K562 (cell line): ENCODE results near the gene USP7. TPM values are rescaled to one million over a fixed set of nuclear protein-coding genes. Genes with fewer than 3 reads are reported as not detected.

Experiments
- ATAC-seq: fragments of 200-7000 bp; cut with Tn5 transposase; 3 replicates; pipeline ENCODE4 v1.9.1; 2020; ENCODE audit warnings: moderate library complexity
- BruUV-seq: library from RNA; stranded (reverse); fragments of 400-500 nt; replicated peaks from 2 replicates; lab custom pipeline; 2021; lab: Mats Ljungman, UMichigan
- CTCF ChIA-PET: fragments of 300-600 bp; formaldehyde crosslinking; extraction: SDS; loops from one replicate; lab custom pipeline; 2021; ENCODE audit warnings: low intra/inter-chr PET ratio; lab: Yijun Ruan, JAX
- POLR2A ChIA-PET: fragments of 300-600, 350-650 bp; sonication (Branson Sonifier 250); formaldehyde crosslinking; extraction: SDS; loops from one replicate; lab custom pipeline; 2021; ENCODE audit warnings: antibody characterized with exemption, inconsistent platforms; lab: Yijun Ruan, JAX
- DNase-seq, 4 experiments: peaks; one replicate each; pipeline versions ENCODE4 v3.0.0 to v3.0.0-alpha.2; 2011 to 2018; ENCODE audit warnings: low spot score in 3 of 4, mixed read lengths in 3 of 4; ENCODE audit errors: extremely low read depth in 1 of 4
- FAIRE-seq: peaks from 2 replicates; lab custom pipeline; 2011; peaks lifted over from hg19 to GRCh38; lab: Jason Lieb, UNC
- H2AFZ ChIP-seq: 2 replicates; pipeline ENCODE4 v1.6.0; 2011; ENCODE audit warnings: low read depth, low read length, control low read depth, inconsistent platforms
- H3K27ac ChIP-seq: fragments of 200-600 bp; 3 replicates; pipeline ENCODE4 v1.8.0; 2011; ENCODE audit warnings: low read depth, mild to moderate bottlenecking, control low read depth, inconsistent platforms, low read length, moderate library complexity, mixed read lengths; ENCODE audit errors: extremely low read depth
- H3K27me3 ChIP-seq, 2 experiments: fragments of 300-600 bp in 1 of 2; 2 replicates in 1 of 2; 3 replicates in 1 of 2; pipeline versions ENCODE4 v1.6.0 to v1.8.0; 2011; ENCODE audit warnings: inconsistent platforms in 2 of 2, low read length in 2 of 2, mild to moderate bottlenecking in 1 of 2, mixed read lengths in 1 of 2, moderate library complexity in 1 of 2; ENCODE audit not compliant: control insufficient read depth in 2 of 2, insufficient read depth in 2 of 2
- H3K36me3 ChIP-seq: fragments of 300-600 bp; 3 replicates; pipeline ENCODE4 v1.8.0; 2011; ENCODE audit warnings: mild to moderate bottlenecking, low read length, inconsistent platforms; ENCODE audit not compliant: control insufficient read depth, insufficient read depth
- H3K4me1 ChIP-seq, 2 experiments: fragments of 200-600 bp in 1 of 2; replicated peaks in 1 of 2; 2 replicates in 1 of 2; 3 replicates in 1 of 2; pipeline versions ENCODE4 v1.5.1 to v1.8.0; 2011; ENCODE audit warnings: inconsistent platforms in 2 of 2, low read length in 2 of 2, mild to moderate bottlenecking in 1 of 2, mixed read lengths in 1 of 2, moderate library complexity in 1 of 2; ENCODE audit not compliant: control insufficient read depth in 2 of 2, insufficient read depth in 2 of 2
- H3K4me2 ChIP-seq: 2 replicates; pipeline ENCODE4 v1.6.1; 2011; ENCODE audit warnings: low read length, control low read depth, inconsistent platforms, mixed read lengths; ENCODE audit not compliant: insufficient read depth
- H3K4me3 ChIP-seq: fragments of 200-600 bp; sonication (generic), shearing (Covaris generic); 2 replicates; pipeline ENCODE4 v1.5.1; 2016; ENCODE audit warnings: control low read depth, inconsistent platforms
- H3K79me2 ChIP-seq: fragments of 200-600 bp; 3 replicates; pipeline ENCODE4 v1.8.0; 2011; ENCODE audit warnings: low read length, inconsistent platforms; ENCODE audit not compliant: control insufficient read depth, insufficient read depth
- H3K9ac ChIP-seq, 2 experiments: 2 replicates each; pipeline versions ENCODE4 v1.6.0 to v1.6.1; 2011; ENCODE audit warnings: low read depth in 2 of 2, low read length in 2 of 2, control low read depth in 1 of 2, inconsistent platforms in 1 of 2, mild to moderate bottlenecking in 1 of 2, mixed read lengths in 1 of 2; ENCODE audit not compliant: insufficient read depth in 1 of 2
- H3K9me1 ChIP-seq: one replicate; pipeline ENCODE4 v1.6.0; 2011; ENCODE audit warnings: inconsistent platforms, mild to moderate bottlenecking, low read length, moderate library complexity; ENCODE audit not compliant: control insufficient read depth, insufficient read depth
- H3K9me3 ChIP-seq: replicated peaks from 2 replicates; pipeline ENCODE4 v1.5.1; 2011; ENCODE audit warnings: low read depth, low read length, inconsistent platforms; ENCODE audit not compliant: control insufficient read depth, insufficient read depth
- H4K20me1 ChIP-seq: replicated peaks from 2 replicates; pipeline ENCODE4 v1.6.1; 2011; ENCODE audit warnings: low read length, inconsistent platforms, mixed read lengths; ENCODE audit not compliant: control insufficient read depth, insufficient read depth
- CCNT2 ChIP-seq: IDR thresholded peaks from 2 replicates; pipeline ENCODE4 v1.6.1; 2011; ENCODE audit warnings: borderline replicate concordance, low read depth, mild to moderate bottlenecking, moderate library complexity, mixed read lengths, low read length; ENCODE audit not compliant: insufficient read length; ENCODE audit errors: extremely low read depth
- ELF2 ChIP-seq: fragments of 250-450 bp; sonication (Bioruptor Pico); IDR thresholded peaks from 2 replicates; pipeline ENCODE4 v1.5.0; 2021; ENCODE audit warnings: mild to moderate bottlenecking
- EZH2 ChIP-seq: IDR thresholded peaks from 2 replicates; pipeline ENCODE4 v1.6.1; 2012; ENCODE audit warnings: low read depth, mild to moderate bottlenecking, inconsistent platforms, low read length, borderline replicate concordance
- FOXK2 ChIP-seq, 2 experiments: fragments of 450-650 bp; IDR thresholded peaks in 1 of 2; conservative IDR thresholded peaks in 1 of 2; 2 replicates each; pipeline ENCODE4 v1.6.1; 2016; ENCODE audit warnings: low read depth in 2 of 2, mild to moderate bottlenecking in 1 of 2
- HDAC1 ChIP-seq, 2 experiments: fragments of 450-650 bp; IDR thresholded peaks; 2 replicates each; pipeline ENCODE4 v1.6.1; 2016 to 2017; ENCODE audit warnings: inconsistent platforms in 1 of 2, mild to moderate bottlenecking in 1 of 2, moderate library complexity in 1 of 2
- HNRNPUL1 ChIP-seq: fragments of 200-400 bp; formaldehyde crosslinking; IDR thresholded peaks from 2 replicates; pipeline ENCODE4 v1.6.1; 2017; ENCODE audit warnings: low read length
- MYNN ChIP-seq, 2 experiments: sonication (generic); formaldehyde crosslinking in 1 of 2; IDR thresholded peaks; 2 replicates each; pipeline versions ENCODE4 v1.5.0 to v1.6.1; 2016 to 2020; ENCODE audit warnings: antibody characterized with exemption in 1 of 2, missing genetic modification reagents in 1 of 2
- NFIC ChIP-seq: fragments of 450-650 bp; IDR thresholded peaks from 2 replicates; pipeline ENCODE4 v1.6.1; 2017; ENCODE audit warnings: mild to moderate bottlenecking, inconsistent platforms
- STAT5B ChIP-seq: fragments of 250-450 bp; sonication (Bioruptor Pico); IDR thresholded peaks from 2 replicates; pipeline ENCODE4 v1.8.0; 2021; ENCODE audit warnings: mild to moderate bottlenecking, inconsistent platforms
- ZFP36 ChIP-seq: fragments of 150-350 bp; IDR thresholded peaks from 2 replicates; pipeline ENCODE4 v1.6.1; 2018; ENCODE audit warnings: low read length, low read depth; ENCODE audit not compliant: partially characterized antibody
- ZNF3 ChIP-seq: fragments of 250-450 bp; sonication (Bioruptor Pico); IDR thresholded peaks from 2 replicates; pipeline ENCODE4 v1.5.0; 2021; ENCODE audit warnings: mild to moderate bottlenecking, moderate library complexity
- WGBS: fragments of 100-300 bp; shearing (Covaris generic); methylation state at CpG from one replicate; pipeline ENCODE4 v1.1.6; 2016; ENCODE audit warnings: low coverage, mixed read lengths; ENCODE audit not compliant: insufficient coverage; ENCODE audit errors: missing lambda C conversion rate; 5-methylcytosine and 5-hydroxymethylcytosine counted together
- in situ Hi-C: fragments of 300-500 bp; cut with MboI; formaldehyde crosslinking; loops from 4 replicates; pipeline ENCODE4 v1.15.0; 2018; ENCODE audit warnings: inconsistent platforms, mixed read lengths
- intact Hi-C: fragments of 100-400 bp; cut with micrococcal nuclease; formaldehyde crosslinking; loops from 2 replicates; pipeline ENCODE4 v1.14.2; 2022
- polyA plus RNA-seq, 8 experiments: library from polyadenylated mRNA; depleted of rRNA in 4 of 8; stranded (reverse) in 5 of 8; unstranded in 3 of 8; fragments of >200 nt; fragmentation: Nextera tagmentation in 2 of 8; fragmentation: Illumina TruSeq in 1 of 8; extraction: Ambion mirVana in 2 of 8; extraction: Trizol in 1 of 8; gene quantifications; 2 replicates each; pipeline versions ENCODE4 v1.2.1 to v1.2.3, GENCODE V29; 2011 to 2014; ENCODE audit warnings: inconsistent platforms in 1 of 8, missing spikeins in 1 of 8
- total RNA-seq, 7 experiments: library from RNA; depleted of rRNA in 6 of 7; stranded (reverse); fragments of >200 nt in 6 of 7; fragmentation: Illumina TruSeq in 2 of 7; extraction: Trizol in 2 of 7; gene quantifications; 2 replicates each; pipeline versions ENCODE4 v1.2.1 to v1.2.3, GENCODE V29; 2011 to 2021; ENCODE audit warnings: low replicate concordance in 1 of 7
- TF ChIP-seq, protein P1 (sequence below), 2 experiments: fragments of 450-650 bp in 1 of 2; sonication (generic) in 1 of 2; formaldehyde crosslinking; conservative IDR thresholded peaks; 2 replicates each; pipeline versions ENCODE4 v1.4.0 to v1.8.1; 2020 to 2022; ENCODE audit warnings: mild to moderate bottlenecking in 1 of 2, missing genetic modification reagents in 1 of 2
- TF ChIP-seq, protein P2 (sequence below), 2 experiments: fragments of 150-350 bp in 1 of 2; IDR thresholded peaks; 2 replicates each; pipeline ENCODE4 v1.6.1; 2012 to 2016; ENCODE audit warnings: low read depth in 2 of 2, low read length in 2 of 2, mild to moderate bottlenecking in 1 of 2, moderate library complexity in 1 of 2

USP7 gene
- total and polyA plus RNA-seq, 9 of the 15 experiments (the other 6 are each of a cell fraction or from before 2014, with no cell fraction given): 17.1 to 145 (median 57.9) TPM

DNA sequence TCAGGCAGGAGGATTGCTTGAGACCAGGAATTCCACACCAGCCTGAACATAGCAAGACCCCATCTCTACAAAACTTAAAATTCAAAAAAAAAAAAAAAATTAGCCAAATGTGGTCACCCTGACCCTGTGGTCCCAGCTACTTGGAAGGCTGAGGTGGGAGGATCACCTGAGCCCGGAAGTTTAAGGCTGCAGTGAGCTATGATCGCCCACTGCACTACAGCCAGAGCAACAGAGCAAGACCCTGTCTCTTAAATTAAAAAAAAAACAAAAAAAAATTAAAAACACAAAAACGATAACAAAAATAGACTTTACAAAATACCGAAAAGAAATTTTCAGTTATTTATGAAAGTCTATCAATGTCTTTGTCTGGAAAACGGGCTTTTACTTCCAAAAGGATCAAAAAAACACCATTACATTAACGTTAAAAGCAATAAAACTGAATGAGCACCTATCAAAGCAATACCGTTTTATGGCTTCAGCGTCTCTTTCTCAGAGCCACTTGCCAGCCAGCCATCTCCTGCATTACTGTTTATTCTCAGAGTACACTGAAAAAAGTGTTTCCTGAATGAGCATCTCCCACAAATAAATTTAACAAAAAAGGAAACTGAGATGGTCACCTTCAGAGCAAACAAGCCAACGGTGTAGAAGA is 6.1 kb downstream of the USP7 start:
- H3K27ac ChIP-seq: no peak overlapping the region
- in situ Hi-C loops (no loop called here), intact Hi-C loops (no loop called here)
- ATAC-seq: no peak
- no peak for TF ChIP-seq HDAC1 (IDR thresholded peaks at IDR 0.05)
- TF ChIP-seq HNRNPUL1: no peak
- TF ChIP-seq ELF2 (CRISPR knock-in tag): no peak
- TF ChIP-seq STAT5B: no peak
- TF ChIP-seq FOXK2 (conservative IDR thresholded peaks at IDR 0.05 in 1 of 2, IDR thresholded peaks at IDR 0.05 in 1 of 2; ENCODE audit: low read depth in 2 of 2): no peak
- TF ChIP-seq ZNF3 (CRISPR knock-in tag): no peak
- no peak for TF ChIP-seq MYNN (IDR thresholded peaks at IDR 0.05)
- no peak for TF ChIP-seq MYNN (CRISPR knock-in tag; IDR thresholded peaks at IDR 0.05)
- no peak for TF ChIP-seq CCNT2
- no peak for TF ChIP-seq NFIC
- no peak for TF ChIP-seq EZH2
- TF ChIP-seq, protein P1, sequence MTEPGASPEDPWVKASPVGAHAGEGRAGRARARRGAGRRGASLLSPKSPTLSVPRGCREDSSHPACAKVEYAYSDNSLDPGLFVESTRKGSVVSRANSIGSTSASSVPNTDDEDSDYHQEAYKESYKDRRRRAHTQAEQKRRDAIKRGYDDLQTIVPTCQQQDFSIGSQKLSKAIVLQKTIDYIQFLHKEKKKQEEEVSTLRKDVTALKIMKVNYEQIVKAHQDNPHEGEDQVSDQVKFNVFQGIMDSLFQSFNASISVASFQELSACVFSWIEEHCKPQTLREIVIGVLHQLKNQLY (CRISPR knock-in tag; conservative IDR thresholded peaks at IDR 0.05): no peak
- no peak for TF ChIP-seq ZFP36
- TF ChIP-seq, protein P2, sequence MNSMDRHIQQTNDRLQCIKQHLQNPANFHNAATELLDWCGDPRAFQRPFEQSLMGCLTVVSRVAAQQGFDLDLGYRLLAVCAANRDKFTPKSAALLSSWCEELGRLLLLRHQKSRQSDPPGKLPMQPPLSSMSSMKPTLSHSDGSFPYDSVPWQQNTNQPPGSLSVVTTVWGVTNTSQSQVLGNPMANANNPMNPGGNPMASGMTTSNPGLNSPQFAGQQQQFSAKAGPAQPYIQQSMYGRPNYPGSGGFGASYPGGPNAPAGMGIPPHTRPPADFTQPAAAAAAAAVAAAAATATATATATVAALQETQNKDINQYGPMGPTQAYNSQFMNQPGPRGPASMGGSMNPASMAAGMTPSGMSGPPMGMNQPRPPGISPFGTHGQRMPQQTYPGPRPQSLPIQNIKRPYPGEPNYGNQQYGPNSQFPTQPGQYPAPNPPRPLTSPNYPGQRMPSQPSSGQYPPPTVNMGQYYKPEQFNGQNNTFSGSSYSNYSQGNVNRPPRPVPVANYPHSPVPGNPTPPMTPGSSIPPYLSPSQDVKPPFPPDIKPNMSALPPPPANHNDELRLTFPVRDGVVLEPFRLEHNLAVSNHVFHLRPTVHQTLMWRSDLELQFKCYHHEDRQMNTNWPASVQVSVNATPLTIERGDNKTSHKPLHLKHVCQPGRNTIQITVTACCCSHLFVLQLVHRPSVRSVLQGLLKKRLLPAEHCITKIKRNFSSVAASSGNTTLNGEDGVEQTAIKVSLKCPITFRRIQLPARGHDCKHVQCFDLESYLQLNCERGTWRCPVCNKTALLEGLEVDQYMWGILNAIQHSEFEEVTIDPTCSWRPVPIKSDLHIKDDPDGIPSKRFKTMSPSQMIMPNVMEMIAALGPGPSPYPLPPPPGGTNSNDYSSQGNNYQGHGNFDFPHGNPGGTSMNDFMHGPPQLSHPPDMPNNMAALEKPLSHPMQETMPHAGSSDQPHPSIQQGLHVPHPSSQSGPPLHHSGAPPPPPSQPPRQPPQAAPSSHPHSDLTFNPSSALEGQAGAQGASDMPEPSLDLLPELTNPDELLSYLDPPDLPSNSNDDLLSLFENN (IDR thresholded peaks at IDR 0.05; ENCODE audit: low read depth in 2 of 2, low read length in 2 of 2): no peak
- no peak for FAIRE-seq
- peaks cover 3% of the 10 kb centered on the region for H3K9me1 ChIP-seq
- no peak overlapping the region for H3K4me3 ChIP-seq
- H3K4me1 ChIP-seq: peaks cover 37 to 62% of the 10 kb centered on the region in 2 experiments
- no peak overlapping the region for H3K4me2 ChIP-seq
- BruUV-seq: no TSS peak
- no peaks in the 10 kb centered on the region for H3K9me3 ChIP-seq
- no peak overlapping the region for H2AFZ ChIP-seq
- peaks cover 94% of the 10 kb centered on the region for H3K79me2 ChIP-seq
- no peaks in the 10 kb centered on the region for H3K27me3 ChIP-seq
- CTCF ChIA-PET: no interaction called here
- peaks cover 4% of the 10 kb centered on the region; the same call in 1 of the 3 replicates for H3K36me3 ChIP-seq
- H4K20me1 ChIP-seq: peaks cover 82% of the 10 kb centered on the region
- DNase-seq: no peak
- H3K9ac ChIP-seq: no peak overlapping the region
- POLR2A ChIA-PET: interaction anchor here (0.7 to 6.7 kb wide), 3 partner anchors 8 to 15 kb away, joined by 4 to 60 read pairs (median 5); no protein-coding TSS in a partner anchor
- 49% methylated on average over 9 of the region's 9 CpGs for WGBS
